HUDEP-2 (cell line): ENCODE data around the gene PBXIP1.
"Not testable (repeated sequence)": the region's sequence is repeated elsewhere in the genome, so short reads cannot be mapped to it uniquely, and the experiment has no call there.

Experiments used
- DNase-seq, 76 experiments: peaks; one replicate each; lab custom pipeline; 2025; ENCODE audit not compliant: unreplicated experiment in 76 of 76; lab: John Stamatoyannopoulos, UW

The PBXIP1 gene

GRCh38 chr1:154995301-154995983 lies 39.5 kb upstream of the PBXIP1 start:
- DNase-seq, result peak in 22 of 76 experiments; percentile 13 to 50 (median 28)

GRCh38 chr1:154994591-154994990 lies 38.7 kb upstream of the PBXIP1 start:
- peak in 2 of 76 experiments; percentile 12 to 16 for DNase-seq

GRCh38 chr1:154994269-154994587 lies 38.3 kb upstream of the PBXIP1 start:
- no peak for DNase-seq

GRCh38 chr1:154993572-154994268 lies 37.8 kb upstream of the PBXIP1 start, which contains the start of gene LENEP:
Gene LENEP, plus strand, starts transcription at chr1:154993586. Its CDS starts 22 bp downstream, at chr1:154993608.
- DNase-seq, result peak in 1 of 76 experiments; percentile 41

DNA sequence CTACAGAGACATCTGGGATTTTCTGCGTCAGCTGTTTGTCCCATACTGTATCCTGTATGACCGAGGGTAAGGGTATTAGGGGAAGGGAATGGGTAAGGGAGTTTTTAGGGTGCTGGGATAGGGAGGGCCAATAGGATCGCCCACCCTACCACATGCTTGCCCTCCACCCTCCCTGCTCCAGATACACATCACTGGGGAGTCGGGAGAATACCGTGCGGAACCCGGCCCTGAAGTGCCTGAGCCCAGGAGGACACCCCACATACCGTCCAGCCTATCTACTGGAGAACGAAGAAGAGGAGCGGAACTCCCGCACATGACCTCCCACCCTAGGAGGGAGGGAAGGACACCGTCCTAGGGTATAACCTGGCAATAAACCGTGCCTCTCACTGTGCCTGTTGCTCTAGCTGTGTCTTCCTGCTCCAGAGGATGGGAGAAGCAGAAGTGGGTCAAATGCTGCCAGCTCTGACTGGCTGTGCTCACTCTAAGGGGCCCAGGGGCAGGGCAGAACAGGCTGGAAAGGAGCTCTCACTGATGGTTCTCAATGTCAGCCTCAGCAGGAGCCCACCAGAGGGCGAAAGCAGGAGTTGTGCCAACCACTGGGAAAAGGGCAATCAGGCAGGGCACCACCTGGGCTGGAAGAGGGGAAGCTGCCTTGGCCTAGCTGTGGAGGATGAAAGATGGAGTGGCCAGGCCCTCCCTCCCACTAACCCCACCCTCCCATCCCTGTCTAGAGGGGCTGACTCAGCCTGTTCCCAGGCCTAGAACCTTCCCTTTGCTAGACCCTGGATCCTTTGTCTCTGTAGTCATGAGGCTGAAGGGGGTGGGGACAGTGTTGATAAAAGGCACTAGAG lies 37.0 kb upstream of the PBXIP1 start:
- peak in 46 of 76 experiments; percentile 19 to 76 (median 44) for DNase-seq

DNA sequence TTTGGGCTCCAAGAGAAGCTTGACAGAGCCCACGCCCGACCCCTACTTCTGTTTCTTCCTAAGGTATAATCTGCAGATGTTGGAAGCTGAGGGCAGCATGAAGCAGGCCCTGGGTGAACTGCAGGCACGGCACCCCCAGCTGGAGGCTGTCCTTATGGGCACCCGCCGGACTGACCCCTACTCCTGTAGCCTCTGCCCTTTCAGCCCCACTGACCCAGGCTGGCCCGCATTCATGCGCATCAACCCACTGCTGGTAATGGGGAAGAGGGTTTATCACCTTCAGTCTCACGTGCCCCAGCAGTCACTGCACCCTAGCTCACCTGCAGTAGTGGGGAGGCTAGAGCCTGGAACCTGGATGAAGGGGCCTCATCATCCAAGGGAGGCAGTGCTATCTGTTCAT lies 34.4 kb upstream of the PBXIP1 start:
- DNase-seq, result no peak

DNA sequence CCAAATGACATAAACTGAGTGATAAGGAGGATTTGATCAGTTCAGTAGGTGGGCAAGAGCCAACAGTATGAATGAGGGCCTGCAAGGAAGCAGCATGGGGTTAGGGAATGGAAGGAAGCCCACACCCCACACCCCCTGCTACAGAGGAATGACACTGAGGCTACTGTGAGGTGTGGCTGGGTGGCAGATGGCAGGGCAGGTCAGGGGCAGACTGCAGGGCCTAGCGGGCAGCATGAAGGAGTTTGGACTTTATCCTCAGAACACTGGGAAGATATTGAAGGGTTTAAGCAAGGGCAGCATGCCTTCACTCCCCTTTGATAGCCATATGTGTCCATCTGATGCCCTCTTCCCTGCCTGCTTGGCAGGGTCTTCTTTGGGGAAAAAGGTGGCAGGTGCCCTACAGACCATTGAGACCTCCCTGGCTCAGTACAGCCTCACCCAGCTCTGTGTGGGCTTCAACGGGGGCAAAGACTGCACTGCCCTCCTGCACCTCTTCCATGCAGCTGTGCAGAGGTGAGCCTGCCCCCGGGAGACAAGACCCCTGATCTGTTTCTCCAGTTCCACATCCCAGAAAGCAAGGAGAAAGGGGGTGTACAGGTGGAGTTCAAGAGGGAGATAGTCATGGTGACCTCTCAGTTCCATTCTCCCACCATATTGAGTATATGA lies 33.4 kb upstream of the PBXIP1 start:
- DNase-seq, result no peak

DNA sequence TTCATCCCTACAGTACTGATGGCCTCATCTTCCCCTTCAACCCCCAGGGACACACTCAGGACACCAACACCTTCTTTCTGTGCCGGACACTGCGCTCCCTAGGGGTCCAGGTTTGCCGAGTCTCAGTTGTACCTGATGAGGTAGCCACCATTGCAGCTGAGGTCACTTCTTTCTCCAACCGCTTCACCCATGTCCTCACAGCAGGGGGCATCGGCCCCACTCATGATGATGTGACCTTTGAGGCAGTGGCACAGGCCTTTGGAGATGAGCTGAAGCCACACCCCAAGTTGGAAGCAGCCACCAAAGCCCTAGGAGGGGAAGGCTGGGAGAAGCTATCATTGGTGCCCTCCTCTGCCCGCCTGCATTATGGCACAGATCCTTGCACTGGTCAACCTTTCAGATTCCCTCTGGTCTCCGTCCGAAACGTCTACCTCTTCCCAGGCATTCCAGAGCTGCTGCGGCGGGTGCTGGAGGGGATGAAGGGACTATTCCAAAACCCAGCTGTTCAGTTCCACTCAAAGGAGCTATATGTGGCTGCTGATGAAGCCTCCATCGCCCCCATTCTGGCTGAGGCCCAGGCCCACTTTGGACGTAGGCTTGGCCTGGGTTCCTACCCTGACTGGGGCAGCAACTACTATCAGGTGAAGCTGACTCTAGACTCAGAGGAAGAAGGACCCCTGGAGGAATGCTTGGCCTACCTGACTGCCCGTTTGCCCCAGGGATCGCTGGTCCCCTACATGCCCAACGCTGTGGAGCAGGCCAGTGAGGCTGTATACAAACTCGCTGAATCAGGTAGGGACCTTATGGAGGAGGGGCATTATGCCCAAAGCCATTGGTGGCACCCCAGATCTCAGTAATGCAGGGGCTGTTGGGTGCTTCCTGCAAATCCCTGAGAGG lies 32.4 kb upstream of the PBXIP1 start:
- DNase-seq, result peak in 17 of 76 experiments; percentile 12 to 41 (median 25)

GRCh38 chr1:154987326-154987725 lies 31.4 kb upstream of the PBXIP1 start:
- no peak for DNase-seq

DNA sequence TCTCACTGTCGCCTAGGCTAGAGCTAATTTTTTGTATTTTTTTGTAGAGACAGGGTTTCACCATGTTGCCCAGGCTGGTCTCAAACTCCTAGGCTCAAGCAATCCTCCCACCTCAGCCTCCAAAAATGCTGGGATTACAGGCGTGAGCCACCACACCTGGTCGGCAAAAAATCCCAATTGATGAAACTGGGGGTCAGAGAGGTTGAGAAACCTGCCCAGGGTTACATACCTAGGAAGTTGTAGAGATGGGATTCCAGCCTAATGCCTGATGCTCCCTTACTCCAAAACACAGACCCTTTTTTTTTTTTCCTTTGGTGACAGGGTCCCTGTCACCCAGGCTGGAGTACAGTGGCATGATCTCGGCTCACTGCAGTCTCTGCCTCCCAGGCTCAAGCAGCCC lies 30.8 kb upstream of the PBXIP1 start:
- not testable (repeated sequence) for DNase-seq

- no peak for DNase-seq
Observed at GRCh38 chr1:154983776-154984466, 28.0 kb upstream of the PBXIP1 start.

DNA sequence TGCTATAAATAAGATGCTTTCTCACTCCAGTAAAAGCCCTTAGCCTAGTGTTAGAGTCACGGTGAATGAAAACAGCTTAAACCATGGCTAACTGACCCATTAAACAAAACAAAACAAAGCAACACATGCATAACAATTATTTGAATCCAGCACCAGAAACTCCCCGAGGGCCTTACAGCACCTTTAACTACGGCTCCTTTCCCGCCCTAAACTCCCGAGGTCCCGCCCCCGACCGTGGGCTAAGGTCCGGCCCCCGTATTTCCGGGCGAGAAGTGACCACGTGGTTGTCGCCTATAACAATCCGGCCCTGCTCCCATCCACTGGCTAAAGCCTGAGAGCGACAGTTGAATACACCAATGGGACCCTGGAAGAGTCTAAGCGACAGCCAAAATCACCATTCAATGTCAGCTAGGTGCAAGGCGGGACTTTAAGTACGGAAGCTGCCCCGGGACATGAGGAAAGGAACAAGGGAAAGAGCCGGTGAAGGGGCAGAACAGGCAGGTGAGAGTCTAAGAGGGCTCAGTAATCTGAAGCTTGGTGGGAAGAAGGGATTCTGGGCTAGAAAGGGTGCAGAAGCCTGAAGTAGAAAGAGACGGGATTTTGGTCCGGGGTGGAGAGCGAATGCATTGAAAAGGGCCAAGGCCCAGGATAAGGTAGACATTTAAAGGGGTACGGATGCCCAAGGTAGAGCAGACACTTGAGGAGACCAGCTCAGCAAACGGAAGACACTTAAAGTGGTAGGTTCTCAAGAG lies 27.2 kb upstream of the PBXIP1 start, which contains the start of gene FLAD1:
Gene FLAD1, plus strand, starts transcription at position 448 of the 752 bp plus-strand sequence. CDS start 351 bp downstream, outside the sequence.
- peak in 75 of 76 experiments; percentile 41 to 99 (median 97) for DNase-seq

DNA sequence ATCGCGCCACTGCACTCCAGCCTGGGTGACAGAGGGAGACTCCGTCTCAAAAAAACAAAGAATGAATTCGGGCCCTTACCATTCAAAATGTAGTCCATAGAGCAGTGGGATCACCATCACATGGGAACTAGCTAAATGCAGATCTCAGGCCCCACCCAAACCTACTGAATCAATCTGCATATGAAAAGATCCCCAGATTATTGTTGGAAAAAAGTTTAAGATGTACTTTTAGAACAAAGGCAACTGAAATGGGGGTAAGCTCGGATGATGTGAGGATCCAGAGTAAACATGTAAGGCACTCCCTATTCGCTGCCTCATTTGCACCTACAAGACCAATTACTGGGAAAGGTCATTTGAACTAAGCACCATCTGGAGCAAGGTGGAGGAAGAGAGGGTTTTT lies 26.4 kb upstream of the PBXIP1 start:
- peak in 1 of 76 experiments; percentile 41 for DNase-seq

DNA sequence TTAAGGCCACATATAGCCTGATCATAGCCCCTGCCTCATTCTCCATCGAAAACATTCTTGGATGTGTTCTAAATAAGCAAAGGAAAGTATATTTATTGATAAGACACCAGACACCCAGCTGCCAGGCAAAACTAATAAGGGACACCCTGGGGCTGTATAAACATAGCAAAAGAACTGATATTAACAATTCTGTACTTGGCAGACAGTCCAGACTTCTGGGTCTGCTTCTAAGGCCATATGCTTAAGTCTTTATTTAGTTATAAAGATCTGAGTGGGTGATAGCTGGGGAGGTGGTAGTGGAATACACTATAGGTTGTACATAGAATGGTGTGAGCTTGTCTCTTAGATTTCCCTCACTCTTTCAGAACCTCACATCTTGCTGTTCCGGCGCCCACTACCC lies 22.5 kb upstream of the PBXIP1 start:
- DNase-seq, result no peak

DNA sequence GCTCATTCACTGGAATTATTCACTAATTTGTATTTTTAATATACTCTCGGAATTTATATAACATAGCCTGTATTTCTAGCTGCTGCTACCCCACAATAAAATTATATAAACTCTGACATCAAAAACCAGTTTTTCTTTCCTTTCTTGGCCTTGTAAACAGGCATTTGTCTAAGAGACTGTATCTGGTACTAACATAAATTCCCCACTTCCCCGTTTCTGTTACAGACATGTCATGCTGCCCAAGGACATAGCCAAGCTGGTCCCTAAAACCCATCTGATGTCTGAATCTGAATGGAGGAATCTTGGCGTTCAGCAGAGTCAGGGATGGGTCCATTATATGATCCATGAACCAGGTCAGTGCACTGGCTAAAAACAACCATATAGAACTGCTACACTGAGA lies 21.9 kb upstream of the PBXIP1 start:
- not testable (repeated sequence) for DNase-seq

DNA sequence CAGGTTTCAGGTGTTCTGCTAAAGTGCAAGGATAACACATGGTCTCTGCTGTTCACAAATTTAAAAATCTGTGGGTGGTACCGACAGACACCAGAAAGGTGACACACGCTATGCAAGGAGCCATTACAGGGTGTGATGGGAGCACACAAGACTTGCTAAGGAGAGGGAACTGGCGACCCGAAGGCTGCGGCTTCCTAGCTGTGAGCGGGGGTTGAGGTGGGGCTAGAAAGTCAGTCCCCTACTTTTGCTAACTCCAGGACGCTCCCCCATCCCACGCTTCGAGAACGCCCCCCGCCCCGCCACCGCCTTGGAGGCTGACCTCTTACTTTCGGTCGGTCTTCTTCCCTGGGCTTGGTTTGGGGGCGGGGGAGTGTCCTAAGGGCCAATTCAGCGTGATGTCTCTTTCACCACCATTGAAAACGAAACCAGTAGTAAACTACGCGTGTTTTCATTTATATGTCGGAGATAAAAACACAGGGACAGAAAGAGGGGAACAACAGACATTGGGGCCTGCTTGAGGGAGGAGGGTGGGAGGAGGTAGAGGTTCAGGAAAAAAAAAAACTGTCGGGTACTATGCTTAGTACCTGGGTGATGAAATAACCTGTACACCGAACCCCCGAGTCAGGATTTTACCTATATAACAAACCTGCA lies 19.6 kb upstream of the PBXIP1 start:
- DNase-seq, result peak in 22 of 76 experiments; percentile 10 to 41 (median 26)

GRCh38 chr1:154974808-154975408 lies 19.0 kb upstream of the PBXIP1 start:
- DNase-seq, result peak in 74 of 76 experiments; percentile 39 to 99 (median 90)
